MCF 10A (cell line): ENCODE results near the gene FARS2. TPM values are rescaled to one million over a fixed set of nuclear protein-coding genes. Genes with fewer than 3 reads are reported as not detected.

Source experiments
- BruUV-seq: library from RNA; stranded (reverse); fragments of 400-500 nt; replicated peaks from 2 replicates; lab custom pipeline; 2021; lab: Mats Ljungman, UMichigan
- CTCF ChIA-PET: fragments of 300-600 bp; sonication (Branson Sonifier 250); formaldehyde crosslinking; extraction: SDS; loops from one replicate; lab custom pipeline; 2021; ENCODE audit warnings: antibody characterized with exemption, inconsistent platforms; lab: Yijun Ruan, JAX
- POLR2A ChIA-PET: fragments of 300-600, 350-650 bp; sonication (Branson Sonifier 250); formaldehyde crosslinking; extraction: SDS; loops from one replicate; lab custom pipeline; 2020; ENCODE audit warnings: antibody characterized with exemption, inconsistent platforms; lab: Yijun Ruan, JAX
- DNase-seq: peaks from one replicate; pipeline ENCODE4 v3.0.0-alpha.2; 2018; ENCODE audit not compliant: unreplicated experiment
- H3K27ac Mint-ChIP-seq: one replicate; pipeline ENCODE4 v1.8.0; 2022; ENCODE audit warnings: mild to moderate bottlenecking, low read depth, mixed read lengths; ENCODE audit not compliant: unreplicated experiment
- H3K27me3 Mint-ChIP-seq: one replicate; pipeline ENCODE4 v1.8.0; 2022; ENCODE audit warnings: mixed read lengths; ENCODE audit not compliant: insufficient read depth, unreplicated experiment
- H3K36me3 Mint-ChIP-seq: one replicate; pipeline ENCODE4 v1.8.0; 2022; ENCODE audit warnings: mild to moderate bottlenecking, moderate library complexity, mixed read lengths; ENCODE audit not compliant: insufficient read depth, unreplicated experiment
- H3K4me1 Mint-ChIP-seq: one replicate; pipeline ENCODE4 v1.8.0; 2022; ENCODE audit warnings: mixed read lengths; ENCODE audit not compliant: insufficient read depth, unreplicated experiment
- H3K4me3 Mint-ChIP-seq: one replicate; pipeline ENCODE4 v1.8.0; 2022; ENCODE audit warnings: mild to moderate bottlenecking, moderate library complexity, mixed read lengths; ENCODE audit not compliant: unreplicated experiment
- H3K9me3 Mint-ChIP-seq: one replicate; pipeline ENCODE4 v1.8.0; 2022; ENCODE audit warnings: mixed read lengths; ENCODE audit not compliant: unreplicated experiment
- CTCF ChIP-seq: fragments of 200-600 bp; IDR thresholded peaks from one replicate; pipeline ENCODE4 v1.8.0; 2022; ENCODE audit warnings: antibody characterized with exemption, mild to moderate bottlenecking; ENCODE audit not compliant: unreplicated experiment
- intact Hi-C: fragments of 100-400 bp; cut with micrococcal nuclease; formaldehyde crosslinking; loops from 2 replicates; pipeline ENCODE4 v1.14.1; 2022
- total RNA-seq: library from RNA; stranded (reverse); gene quantifications from 2 replicates; pipeline ENCODE4 v1.2.3, GENCODE V29; 2022

FARS2 gene
- total RNA-seq, 1 experiment from 2014 or later = 18.2 TPM

- intact Hi-C loops = no loop called here
- Mint-ChIP-seq H3K4me3 (no peak overlapping the region), H3K9me3 (no peaks in the 10 kb centered on the region), H3K36me3 (no peaks in the 10 kb centered on the region), H3K4me1 (no peaks in the 10 kb centered on the region), H3K27ac (no peak overlapping the region), H3K27me3 (peaks cover 2% of the 10 kb centered on the region)
- no peak for DNase-seq
- BruUV-seq = no TSS peak
- CTCF ChIA-PET = no interaction called here
- TF ChIP-seq CTCF = no peak
- POLR2A ChIA-PET = no interaction called here
Observed at GRCh38 chr6:5814901-5815300, 553.6 kb downstream of the FARS2 start.

GRCh38 chr6:5817869-5818268, 556.6 kb downstream of the FARS2 start:
- TF ChIP-seq CTCF = no peak
- Mint-ChIP-seq H3K27ac (no peak overlapping the region), H3K27me3 (no peaks in the 10 kb centered on the region), H3K4me3 (no peak overlapping the region), H3K9me3 (peaks cover 7% of the 10 kb centered on the region), H3K4me1 (no peaks in the 10 kb centered on the region), H3K36me3 (no peaks in the 10 kb centered on the region)
- CTCF ChIA-PET = no interaction called here
- no TSS peak for BruUV-seq
- POLR2A ChIA-PET = no interaction called here
- intact Hi-C loops = no loop called here
- DNase-seq = no peak

- intact Hi-C loops = no loop called here
- no TSS peak for BruUV-seq
- H3K4me3 Mint-ChIP-seq = no peak overlapping the region
- ChIA-PET POLR2A (no interaction called here), CTCF (no interaction called here)
- H3K4me1 Mint-ChIP-seq = no peaks in the 10 kb centered on the region
- no peak for TF ChIP-seq CTCF
- peaks cover 7% of the 10 kb centered on the region for H3K9me3 Mint-ChIP-seq
- no peak overlapping the region for H3K27ac Mint-ChIP-seq
- H3K36me3 Mint-ChIP-seq = no peaks in the 10 kb centered on the region
- no peaks in the 10 kb centered on the region for H3K27me3 Mint-ChIP-seq
- no peak for DNase-seq
Observed at GRCh38 chr6:5818959-5819358, 557.6 kb downstream of the FARS2 start.

Other genes starting within 250 kb of the FARS2 start
- gene PPP1R3G, start 176.2 kb upstream of the FARS2 start, total RNA-seq = 0.07 TPM in 2 replicates
- 31.6 and 36.1 TPM in 2 replicates for gene LYRM4, start 563 bp upstream of the FARS2 start, total RNA-seq